Activated naive CD8-positive, alpha-beta T cell treated with anti-CD3 and anti-CD28 coated beads, Interleukin-2, amount 10 ng/mL, durations not matched to agents 7 days and 5 days (primary cell): ENCODE data around the gene TUFT1. TPM values are rescaled to one million over a fixed set of nuclear protein-coding genes. Genes with fewer than 3 reads are reported as not detected.
A peak's percentile ranks its signal among the peaks of the same experiment; 100 is the strongest.

Experiments
- ATAC-seq: fragments of 150-1000 bp; cut with Tn5 transposase; one replicate; pipeline ENCODE4 v1.10.0; 2021; ENCODE audit warnings: low read depth, moderate library complexity
- POLR2A ChIA-PET: fragments of 350-600 bp; sonication (Branson Sonifier 250); formaldehyde crosslinking; loops from one replicate; lab custom pipeline; 2021; ENCODE audit warnings: antibody characterized with exemption; lab: Charles Lee
- DNase-seq: peaks from one replicate; pipeline ENCODE4 v3.0.0; 2021
- H3K27ac Mint-ChIP-seq: one replicate; pipeline ENCODE4 v1.8.0; 2022; ENCODE audit warnings: mild to moderate bottlenecking, mixed read lengths
- H3K27me3 Mint-ChIP-seq: one replicate; pipeline ENCODE4 v1.8.0; 2022; ENCODE audit warnings: mild to moderate bottlenecking, moderate library complexity, mixed read lengths
- H3K36me3 Mint-ChIP-seq: one replicate; pipeline ENCODE4 v1.8.0; 2021; ENCODE audit warnings: mild to moderate bottlenecking, mixed read lengths
- H3K4me1 Mint-ChIP-seq: one replicate; pipeline ENCODE4 v1.8.0; 2021; ENCODE audit warnings: mixed read lengths
- H3K4me3 Mint-ChIP-seq: one replicate; pipeline ENCODE4 v1.8.0; 2022; ENCODE audit warnings: mild to moderate bottlenecking, moderate library complexity, mixed read lengths
- H3K9me3 Mint-ChIP-seq: one replicate; pipeline ENCODE4 v1.8.0; 2021; ENCODE audit warnings: mixed read lengths
- total RNA-seq, 2 experiments: library from RNA; stranded (reverse); gene quantifications; one replicate each; pipeline ENCODE4 v1.2.3, GENCODE V29; 2021

TUFT1 gene
- total RNA-seq, 2 experiments from 2014 or later, result 1.5 TPM

GRCh38 chr1:151535326-151536271 is 4.5 kb upstream of the TUFT1 start:
- no peak for ATAC-seq
- Mint-ChIP-seq H3K4me1 (peaks cover 2% of the 10 kb centered on the region), H3K4me3 (no peak overlapping the region), H3K9me3 (no peaks in the 10 kb centered on the region), H3K27me3 (peaks cover 2% of the 10 kb centered on the region), H3K27ac (no peak overlapping the region), H3K36me3 (no peaks in the 10 kb centered on the region)
- DNase-seq, result no peak
- POLR2A ChIA-PET, result no interaction called here

GRCh38 chr1:151536499-151536898 is 3.6 kb upstream of the TUFT1 start:
- peaks cover 9% of the 10 kb centered on the region for H3K4me1 Mint-ChIP-seq
- H3K27ac Mint-ChIP-seq, result no peak overlapping the region
- peaks cover 11% of the 10 kb centered on the region for H3K27me3 Mint-ChIP-seq
- no peak for ATAC-seq
- H3K9me3 Mint-ChIP-seq, result no peaks in the 10 kb centered on the region
- no peaks in the 10 kb centered on the region for H3K36me3 Mint-ChIP-seq
- no peak for DNase-seq
- POLR2A ChIA-PET, result no interaction called here
- no peak overlapping the region for H3K4me3 Mint-ChIP-seq

GRCh38 chr1:151537112-151537511 is 3.0 kb upstream of the TUFT1 start:
- Mint-ChIP-seq H3K4me1 (peaks cover 10% of the 10 kb centered on the region), H3K27ac (no peak overlapping the region), H3K27me3 (peaks cover 17% of the 10 kb centered on the region), H3K9me3 (no peaks in the 10 kb centered on the region), H3K36me3 (no peaks in the 10 kb centered on the region), H3K4me3 (no peak overlapping the region)
- POLR2A ChIA-PET, result no interaction called here
- ATAC-seq (no peak), DNase-seq (no peak)

GRCh38 chr1:151539321-151540020 is 638 bp upstream of the TUFT1 start:
- no peak overlapping the region for H3K27ac Mint-ChIP-seq
- POLR2A ChIA-PET, result no interaction called here

GRCh38 chr1:151540982-151541377 is 871 bp downstream of the TUFT1 start:
- POLR2A ChIA-PET, result no interaction called here
- no peaks in the 10 kb centered on the region for H3K36me3 Mint-ChIP-seq
- H3K4me3 Mint-ChIP-seq, result peak overlapping the region; percentile 90
- H3K27me3 Mint-ChIP-seq, result peaks cover 27% of the 10 kb centered on the region
- H3K4me1 Mint-ChIP-seq, result peaks cover 8% of the 10 kb centered on the region
- H3K27ac Mint-ChIP-seq, result no peak overlapping the region
- DNase-seq (no peak), ATAC-seq (no peak)
- H3K9me3 Mint-ChIP-seq, result no peaks in the 10 kb centered on the region

More at GRCh38 chr1:151539321-151540020, 638 bp upstream of the TUFT1 start:
- Mint-ChIP-seq H3K27me3 (peaks cover 26% of the 10 kb centered on the region), H3K4me1 (peaks cover 10% of the 10 kb centered on the region), H3K36me3 (no peaks in the 10 kb centered on the region), H3K4me3 (peak overlapping the region; percentile 90), H3K9me3 (no peaks in the 10 kb centered on the region)
- ATAC-seq, result peak; percentile 23
- peak; percentile 37 for DNase-seq

GRCh38 chr1:151541752-151542151 is 1.6 kb downstream of the TUFT1 start:
- peaks cover 28% of the 10 kb centered on the region for H3K27me3 Mint-ChIP-seq
- H3K9me3 Mint-ChIP-seq, result no peaks in the 10 kb centered on the region

GRCh38 chr1:151542710-151543129 is 2.6 kb downstream of the TUFT1 start:
- ATAC-seq (no peak), DNase-seq (no peak)
- H3K9me3 Mint-ChIP-seq, result no peaks in the 10 kb centered on the region
- peaks cover 14% of the 10 kb centered on the region for H3K4me1 Mint-ChIP-seq
- H3K36me3 Mint-ChIP-seq, result no peaks in the 10 kb centered on the region
- POLR2A ChIA-PET, result no interaction called here
- H3K27me3 Mint-ChIP-seq, result peaks cover 28% of the 10 kb centered on the region
- no peak overlapping the region for H3K4me3 Mint-ChIP-seq
- no peak overlapping the region for H3K27ac Mint-ChIP-seq

More at GRCh38 chr1:151541752-151542151, 1.6 kb downstream of the TUFT1 start:
- Mint-ChIP-seq H3K4me3 (peak overlapping the region; percentile 90), H3K27ac (no peak overlapping the region), H3K4me1 (peaks cover 8% of the 10 kb centered on the region), H3K36me3 (no peaks in the 10 kb centered on the region)
- ATAC-seq (no peak), DNase-seq (no peak)
- POLR2A ChIA-PET, result no interaction called here

- no peak for ATAC-seq
- no peaks in the 10 kb centered on the region for H3K36me3 Mint-ChIP-seq
- peaks cover 27% of the 10 kb centered on the region for H3K27me3 Mint-ChIP-seq
- no peak overlapping the region for H3K4me3 Mint-ChIP-seq
- H3K9me3 Mint-ChIP-seq, result no peaks in the 10 kb centered on the region
- no peak for DNase-seq
- POLR2A ChIA-PET, result no interaction called here
- H3K4me1 Mint-ChIP-seq, result peaks cover 15% of the 10 kb centered on the region
- H3K27ac Mint-ChIP-seq, result no peak overlapping the region
Observed at GRCh38 chr1:151545542-151545941, 5.4 kb downstream of the TUFT1 start.

GRCh38 chr1:151546011-151546925 is 6.2 kb downstream of the TUFT1 start:
- DNase-seq (no peak), ATAC-seq (no peak)
- no peaks in the 10 kb centered on the region for H3K36me3 Mint-ChIP-seq
- peaks cover 19% of the 10 kb centered on the region for H3K27me3 Mint-ChIP-seq
- POLR2A ChIA-PET, result interaction anchor here (0.7 kb wide), 1 partner anchor 214 kb away, joined by 4 read pairs; no protein-coding TSS in a partner anchor
- H3K4me3 Mint-ChIP-seq, result no peak overlapping the region
- H3K9me3 Mint-ChIP-seq, result no peaks in the 10 kb centered on the region
- no peak overlapping the region for H3K27ac Mint-ChIP-seq
- H3K4me1 Mint-ChIP-seq, result peaks cover 10% of the 10 kb centered on the region

- Mint-ChIP-seq H3K36me3 (no peaks in the 10 kb centered on the region), H3K4me1 (peaks cover 7% of the 10 kb centered on the region), H3K9me3 (no peaks in the 10 kb centered on the region), H3K27me3 (peaks cover 9% of the 10 kb centered on the region), H3K27ac (peak overlapping the region; percentile 31), H3K4me3 (no peak overlapping the region)
- DNase-seq (no peak), ATAC-seq (no peak)
- POLR2A ChIA-PET, result interaction anchor here (0.7 kb wide), 1 partner anchor 213 kb away, joined by 4 read pairs; no protein-coding TSS in a partner anchor
Observed at GRCh38 chr1:151547119-151547899, 7.2 kb downstream of the TUFT1 start.

- POLR2A ChIA-PET, result no interaction called here
- no peak overlapping the region for H3K27ac Mint-ChIP-seq
Observed at GRCh38 chr1:151547900-151548230, 7.8 kb downstream of the TUFT1 start.

GRCh38 chr1:151549199-151549598 is 9.1 kb downstream of the TUFT1 start:
- no peak overlapping the region for H3K27ac Mint-ChIP-seq
- peaks cover 7% of the 10 kb centered on the region for H3K4me1 Mint-ChIP-seq
- H3K4me3 Mint-ChIP-seq, result no peak overlapping the region
- no peaks in the 10 kb centered on the region for H3K36me3 Mint-ChIP-seq
- peaks cover 2% of the 10 kb centered on the region for H3K27me3 Mint-ChIP-seq
- DNase-seq, result no peak
- H3K9me3 Mint-ChIP-seq, result no peaks in the 10 kb centered on the region
- POLR2A ChIA-PET, result no interaction called here
- no peak for ATAC-seq

More at GRCh38 chr1:151547900-151548230, 7.8 kb downstream of the TUFT1 start:
- Mint-ChIP-seq H3K27me3 (peaks cover 4% of the 10 kb centered on the region), H3K9me3 (no peaks in the 10 kb centered on the region), H3K36me3 (no peaks in the 10 kb centered on the region), H3K4me3 (no peak overlapping the region), H3K4me1 (peaks cover 7% of the 10 kb centered on the region)
- DNase-seq (no peak), ATAC-seq (no peak)
